Measurements from ENCODE around the gene MRPL49. TPM values are rescaled to one million over a fixed set of nuclear protein-coding genes. Genes with fewer than 3 reads are reported as not detected.
"Not testable (repeated sequence)": the region's sequence is repeated elsewhere in the genome, so short reads cannot be mapped to it uniquely, and the experiment has no call there.

The MRPL49 gene
- total RNA-seq, 6 experiments from 2014 or later: 53.2 to 59.7 (median 56.9) TPM

GRCh38 chr11:65117206-65118096, 4.7 kb upstream of the MRPL49 start, which contains the start of gene ZNHIT2:
TSS of gene ZNHIT2 (minus strand) at chr11:65117701. CDS start at chr11:65117653, 48 bp downstream.
- Mint-ChIP-seq H3K36me3 (ENCODE audit: low read depth) (peaks cover 29% of the 10 kb centered on the region), H3K4me3 (peak within 1 kb of the TSS; percentile 90), H3K27ac (peak within 1 kb of the TSS; percentile 84), H3K4me1 (ENCODE audit: low read depth) (peaks cover 31% of the 10 kb centered on the region), H3K9me3 (no peaks in the 10 kb centered on the region), H3K27me3 (ENCODE audit: insufficient read depth) (peaks cover 2% of the 10 kb centered on the region; the same call in 1 of the 2 replicates)
- DNase-seq: peak; percentile 98
- TF ChIP-seq CTCF (IDR thresholded peaks at IDR 0.05): peak; percentile 99

GRCh38 chr11:65118097-65118837, 3.9 kb upstream of the MRPL49 start:
- H3K36me3 Mint-ChIP-seq (ENCODE audit: low read depth): peaks cover 29% of the 10 kb centered on the region
- H3K27me3 Mint-ChIP-seq (ENCODE audit: insufficient read depth): peaks cover 2% of the 10 kb centered on the region; the same call in 1 of the 2 replicates
- peaks cover 29% of the 10 kb centered on the region for H3K4me1 Mint-ChIP-seq (ENCODE audit: low read depth)
- H3K27ac Mint-ChIP-seq: peak overlapping the region; percentile 84
- peak; percentile 14 for TF ChIP-seq CTCF (IDR thresholded peaks at IDR 0.05)
- no peak for DNase-seq
- peak overlapping the region; percentile 90 for H3K4me3 Mint-ChIP-seq
- no peaks in the 10 kb centered on the region for H3K9me3 Mint-ChIP-seq

GRCh38 chr11:65118891-65119669, 3.0 kb upstream of the MRPL49 start:
- not testable (repeated sequence) for H3K4me3 Mint-ChIP-seq; DNase-seq; H3K9me3 Mint-ChIP-seq; H3K27me3 Mint-ChIP-seq (ENCODE audit: insufficient read depth)
- Mint-ChIP-seq H3K27ac (peak overlapping the region; percentile 63), H3K36me3 (ENCODE audit: low read depth) (peaks cover 30% of the 10 kb centered on the region), H3K4me1 (ENCODE audit: low read depth) (peaks cover 26% of the 10 kb centered on the region)

- no peak for DNase-seq
- peaks cover 32% of the 10 kb centered on the region for H3K4me1 Mint-ChIP-seq (ENCODE audit: low read depth)
- no peaks in the 10 kb centered on the region for H3K9me3 Mint-ChIP-seq
- peaks cover 35% of the 10 kb centered on the region for H3K36me3 Mint-ChIP-seq (ENCODE audit: low read depth)
- peak overlapping the region; percentile 22; the same call in 1 of the 2 replicates for H3K4me3 Mint-ChIP-seq
- TF ChIP-seq CTCF (IDR thresholded peaks at IDR 0.05): no peak
- H3K27me3 Mint-ChIP-seq (ENCODE audit: insufficient read depth): no peaks in the 10 kb centered on the region; the same call in none of the 2 replicates
- peak overlapping the region; percentile 38 for H3K27ac Mint-ChIP-seq
Measured at GRCh38 chr11:65119670-65119995, 2.5 kb upstream of the MRPL49 start.

- no peak for DNase-seq
- peaks cover 35% of the 10 kb centered on the region for H3K36me3 Mint-ChIP-seq (ENCODE audit: low read depth)
- H3K4me1 Mint-ChIP-seq (ENCODE audit: low read depth): peaks cover 37% of the 10 kb centered on the region
- no peak for TF ChIP-seq CTCF (IDR thresholded peaks at IDR 0.05)
- peak overlapping the region; percentile 97 for H3K27ac Mint-ChIP-seq
- no peaks in the 10 kb centered on the region for H3K9me3 Mint-ChIP-seq
- no peaks in the 10 kb centered on the region; the same call in none of the 2 replicates for H3K27me3 Mint-ChIP-seq (ENCODE audit: insufficient read depth)
- H3K4me3 Mint-ChIP-seq: peak overlapping the region; percentile 100
Measured at GRCh38 chr11:65120831-65121230, 1.3 kb upstream of the MRPL49 start.

Measured in HFFc6 (cell line).